Measurements from ENCODE around the gene INPP5A. TPM values are rescaled to one million over a fixed set of nuclear protein-coding genes. Genes with fewer than 3 reads are reported as not detected.

INPP5A gene
- total and polyA plus RNA-seq, 2 donors (not counting 1 experiment from before 2014, with no cell fraction given) = 9.3 to 87.8 TPM

GRCh38 chr10:132512052-132512442 is 25.5 kb upstream of the INPP5A start:
- no peaks in the 10 kb centered on the region for H3K36me3 ChIP-seq (replicated peaks in 1 of 2; ENCODE audit: control extremely low read depth in 1 of 2, control insufficient read depth in 1 of 2, extremely low read depth in 1 of 2, insufficient read depth in 2 of 2, low read length in 1 of 2)
- ATAC-seq (ENCODE audit: low read depth) = no peak
- intact Hi-C loops (cut with micrococcal nuclease) = no loop called here
- no peaks in the 10 kb centered on the region for H3K27me3 ChIP-seq (replicated peaks in 1 of 4; ENCODE audit: control extremely low read depth in 1 of 4, control insufficient read depth in 3 of 4, insufficient read depth in 4 of 4, low read length in 3 of 4)
- WGBS (ENCODE audit: insufficient coverage) = no CpG with 5 or more reads among the region's 1 CpG
- TF ChIP-seq CTCF (IDR thresholded peaks at IDR 0.05) (no peak), EZH2 (IDR thresholded peaks at IDR 0.05; ENCODE audit: borderline replicate concordance, insufficient read depth, low read depth, low read length, poor library complexity, severe bottlenecking) (no peak)
- no peak overlapping the region for H3K4me3 ChIP-seq (ENCODE audit: control extremely low read depth in 1 of 5, extremely low read depth in 1 of 5, insufficient read depth in 1 of 5, low read depth in 2 of 5, low read length in 4 of 5)
- Mint-ChIP-seq H3K27ac (no peak overlapping the region), H3K27me3 (no peaks in the 10 kb centered on the region), H3K4me3 (no peak overlapping the region), H3K4me1 (no peaks in the 10 kb centered on the region), H3K9me3 (ENCODE audit: insufficient read depth) (no peaks in the 10 kb centered on the region)
- no peak overlapping the region for H3K4me2 ChIP-seq (replicated peaks; ENCODE audit: low read depth, low read length, poor library complexity, severe bottlenecking)
- no peak for DNase-seq
- no peak overlapping the region for H2AFZ ChIP-seq (ENCODE audit: insufficient read depth, low read depth, low read length, poor library complexity, severe bottlenecking)
- H3K9ac ChIP-seq (ENCODE audit: low read length) = no peak overlapping the region
- H3K9me3 ChIP-seq (ENCODE audit: control extremely low read depth in 1 of 3, control insufficient read depth in 2 of 3, insufficient read depth in 1 of 3, low read length in 2 of 3) = no peaks in the 10 kb centered on the region
- H4K20me1 ChIP-seq (ENCODE audit: control insufficient read depth, insufficient read depth, low read length, poor library complexity, severe bottlenecking) = no peaks in the 10 kb centered on the region
- CTCF ChIA-PET = no interaction called here
- H3K79me2 ChIP-seq (ENCODE audit: control insufficient read depth, insufficient read depth, low read length) = no peaks in the 10 kb centered on the region
- H3K4me1 ChIP-seq (ENCODE audit: control insufficient read depth in 2 of 2, insufficient read depth in 2 of 2, low read length in 2 of 2) = peaks cover 22 to 23% of the 10 kb centered on the region in 2 donors
- POLR2A ChIA-PET = no interaction called here
- H3K27ac ChIP-seq (ENCODE audit: low read length in 2 of 2) = no peak overlapping the region

- no peak overlapping the region for H3K27ac ChIP-seq (ENCODE audit: low read length in 2 of 2)
- peaks cover 0 to 4% (median 0%) of the 10 kb centered on the region in 4 experiments for H3K27me3 ChIP-seq (replicated peaks in 1 of 4; ENCODE audit: control extremely low read depth in 1 of 4, control insufficient read depth in 3 of 4, insufficient read depth in 4 of 4, low read length in 3 of 4)
- peaks cover 22 to 26% of the 10 kb centered on the region in 2 donors for H3K4me1 ChIP-seq (ENCODE audit: control insufficient read depth in 2 of 2, insufficient read depth in 2 of 2, low read length in 2 of 2)
- no peaks in the 10 kb centered on the region for H3K79me2 ChIP-seq (ENCODE audit: control insufficient read depth, insufficient read depth, low read length)
- no peaks in the 10 kb centered on the region for H4K20me1 ChIP-seq (ENCODE audit: control insufficient read depth, insufficient read depth, low read length, poor library complexity, severe bottlenecking)
- ChIA-PET CTCF (interaction anchor here (1.2 to 1.5 kb wide), 3 partner anchors 35 to 123 kb away, joined by 3 read pairs; no protein-coding TSS in a partner anchor), POLR2A (no interaction called here)
- Mint-ChIP-seq H3K4me1 (no peaks in the 10 kb centered on the region), H3K4me3 (no peak overlapping the region), H3K27me3 (no peaks in the 10 kb centered on the region), H3K9me3 (ENCODE audit: insufficient read depth) (no peaks in the 10 kb centered on the region), H3K27ac (no peak overlapping the region)
- H3K9ac ChIP-seq (ENCODE audit: low read length) = no peak overlapping the region
- no peak for TF ChIP-seq CTCF (IDR thresholded peaks at IDR 0.05)
- no peak for TF ChIP-seq EZH2 (IDR thresholded peaks at IDR 0.05; ENCODE audit: borderline replicate concordance, insufficient read depth, low read depth, low read length, poor library complexity, severe bottlenecking)
- intact Hi-C loops (cut with micrococcal nuclease) = no loop called here
- H3K4me3 ChIP-seq (ENCODE audit: control extremely low read depth in 1 of 5, extremely low read depth in 1 of 5, insufficient read depth in 1 of 5, low read depth in 2 of 5, low read length in 4 of 5) = no peak overlapping the region
- H2AFZ ChIP-seq (ENCODE audit: insufficient read depth, low read depth, low read length, poor library complexity, severe bottlenecking) = no peak overlapping the region
- H3K9me3 ChIP-seq (ENCODE audit: control extremely low read depth in 1 of 3, control insufficient read depth in 2 of 3, insufficient read depth in 1 of 3, low read length in 2 of 3) = no peaks in the 10 kb centered on the region
- ATAC-seq (ENCODE audit: low read depth) (no peak), DNase-seq (no peak)
- H3K4me2 ChIP-seq (replicated peaks; ENCODE audit: low read depth, low read length, poor library complexity, severe bottlenecking) = no peak overlapping the region
- 87% methylated on average over 3 of the region's 9 CpGs for WGBS (ENCODE audit: insufficient coverage)
- H3K36me3 ChIP-seq (replicated peaks in 1 of 2; ENCODE audit: control extremely low read depth in 1 of 2, control insufficient read depth in 1 of 2, extremely low read depth in 1 of 2, insufficient read depth in 2 of 2, low read length in 1 of 2) = no peaks in the 10 kb centered on the region
These were observed 24.8 kb upstream of the INPP5A start for GRCh38 chr10:132512693-132513345.
